ENCODE results near the gene LRP8. TPM values are rescaled to one million over a fixed set of nuclear protein-coding genes. Genes with fewer than 3 reads are reported as not detected.

Gene LRP8
- total and polyA plus RNA-seq, 2 donors = 1.7 to 4.5 TPM

DNA sequence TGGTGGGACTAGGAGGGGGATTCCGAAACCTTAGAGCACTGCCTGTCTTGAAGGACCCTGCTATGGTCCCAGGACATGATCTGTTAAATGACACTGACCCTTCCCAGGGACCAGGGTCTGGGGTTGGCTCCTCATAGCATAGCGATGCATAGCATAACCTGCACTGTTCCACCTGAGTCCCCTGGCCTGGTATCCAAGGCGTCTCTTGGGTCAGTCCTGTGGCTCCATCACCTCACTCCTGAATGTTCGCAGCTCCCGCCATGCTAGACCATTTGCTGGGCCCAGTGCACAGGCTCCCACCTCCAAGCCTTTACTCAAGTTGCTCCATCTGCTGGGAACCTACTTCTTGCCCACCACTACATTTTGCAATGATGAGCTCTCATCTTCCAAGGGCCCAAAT, 50.5 kb downstream of the LRP8 start:
- Histone ChIP-seq H3K36me3 (ENCODE audit: control insufficient read depth in 2 of 2, insufficient read depth in 2 of 2, low read length in 1 of 2) (peaks cover 5 to 14% of the 10 kb centered on the region in 2 donors), H3K9me3 (ENCODE audit: control insufficient read depth in 2 of 2, insufficient read depth in 1 of 2, low read length in 1 of 2) (no peaks in the 10 kb centered on the region), H3K4me3 (ENCODE audit: low read length in 2 of 2) (no peak overlapping the region), H3K27me3 (ENCODE audit: control insufficient read depth in 2 of 2, insufficient read depth in 1 of 2, low read length in 1 of 2) (no peaks in the 10 kb centered on the region), H3K27ac (ENCODE audit: low read depth in 1 of 2, low read length in 1 of 2) (no peak overlapping the region), H3K4me1 (ENCODE audit: control insufficient read depth in 2 of 2, insufficient read depth in 2 of 2, low read length in 2 of 2) (no peaks in the 10 kb centered on the region)
- 98% methylated on average over 5 of the region's 5 CpGs for WGBS
- no peak for DNase-seq (ENCODE audit: low read depth in 6 of 9, low spot score in 9 of 9)

DNA sequence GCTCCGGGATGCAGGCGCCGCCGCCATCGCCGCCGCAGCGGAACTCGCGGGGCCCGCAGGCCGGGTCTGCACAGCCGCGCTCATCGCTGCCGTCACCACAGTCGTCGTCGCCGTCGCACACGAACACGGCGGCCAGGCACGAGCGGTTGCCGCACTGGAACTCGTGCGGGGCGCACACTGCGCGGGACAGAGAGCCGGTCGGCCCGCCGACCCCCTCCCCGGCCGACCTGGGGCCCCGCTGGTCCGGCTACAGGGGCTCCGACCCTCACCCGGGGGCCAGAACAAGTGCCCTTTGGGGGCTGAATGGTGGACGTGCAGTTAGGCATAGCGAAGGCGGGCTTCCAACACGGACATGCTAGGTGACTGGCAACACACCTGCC, 51.0 kb downstream of the LRP8 start:
- Histone ChIP-seq H3K4me1 (ENCODE audit: control insufficient read depth in 2 of 2, insufficient read depth in 2 of 2, low read length in 2 of 2) (no peaks in the 10 kb centered on the region), H3K9me3 (ENCODE audit: control insufficient read depth in 2 of 2, insufficient read depth in 1 of 2, low read length in 1 of 2) (no peaks in the 10 kb centered on the region), H3K36me3 (ENCODE audit: control insufficient read depth in 2 of 2, insufficient read depth in 2 of 2, low read length in 1 of 2) (peaks cover 5 to 14% of the 10 kb centered on the region in 2 donors), H3K27ac (ENCODE audit: low read depth in 1 of 2, low read length in 1 of 2) (no peak overlapping the region), H3K27me3 (ENCODE audit: control insufficient read depth in 2 of 2, insufficient read depth in 1 of 2, low read length in 1 of 2) (no peaks in the 10 kb centered on the region), H3K4me3 (ENCODE audit: low read length in 2 of 2) (no peak overlapping the region)
- 99% methylated on average over 46 of the region's 46 CpGs for WGBS
- DNase-seq (ENCODE audit: low read depth in 6 of 9, low spot score in 9 of 9) = no peak

DNA sequence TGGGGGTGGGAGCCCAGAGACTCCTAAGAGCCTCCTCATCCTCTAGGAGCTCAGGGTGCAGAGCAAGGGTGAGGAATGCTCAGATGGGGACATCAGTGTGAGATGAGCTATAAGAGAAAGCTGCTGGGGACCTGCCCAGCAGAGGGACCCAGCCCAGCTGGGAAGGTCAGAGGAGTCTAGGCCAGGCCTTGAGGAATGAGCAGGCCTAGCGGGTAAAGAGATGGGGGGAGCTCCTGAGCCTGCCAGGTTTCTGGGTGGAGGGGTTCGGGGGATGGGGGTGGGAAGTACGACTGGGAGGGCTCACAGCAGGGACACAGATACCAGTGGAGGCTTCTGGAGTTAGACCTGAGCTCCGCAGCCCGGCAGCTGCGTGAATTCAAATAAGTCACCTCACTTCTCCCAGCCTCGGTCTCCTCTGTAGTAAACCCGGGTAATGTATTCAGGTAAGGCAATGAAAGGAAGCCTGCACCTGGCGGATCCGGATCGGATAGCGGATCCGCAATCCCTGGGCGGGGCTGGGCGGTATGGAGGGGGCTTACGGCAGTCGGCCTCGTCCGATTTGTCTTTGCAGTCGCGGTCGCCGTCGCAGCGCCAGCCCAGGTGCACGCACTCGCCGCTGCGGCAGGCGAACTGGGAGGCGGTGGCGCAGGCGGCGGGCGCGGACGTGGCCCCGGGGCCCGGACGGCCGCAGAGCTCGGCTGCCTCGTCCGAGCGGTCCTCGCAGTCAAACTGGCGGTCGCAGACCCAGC, 51.5 kb downstream of the LRP8 start:
- no peak for DNase-seq (ENCODE audit: low read depth in 6 of 9, low spot score in 9 of 9)
- peaks cover 5 to 14% of the 10 kb centered on the region in 2 donors for H3K36me3 ChIP-seq (ENCODE audit: control insufficient read depth in 2 of 2, insufficient read depth in 2 of 2, low read length in 1 of 2)
- 96% methylated on average over 48 of the region's 48 CpGs for WGBS

DNA sequence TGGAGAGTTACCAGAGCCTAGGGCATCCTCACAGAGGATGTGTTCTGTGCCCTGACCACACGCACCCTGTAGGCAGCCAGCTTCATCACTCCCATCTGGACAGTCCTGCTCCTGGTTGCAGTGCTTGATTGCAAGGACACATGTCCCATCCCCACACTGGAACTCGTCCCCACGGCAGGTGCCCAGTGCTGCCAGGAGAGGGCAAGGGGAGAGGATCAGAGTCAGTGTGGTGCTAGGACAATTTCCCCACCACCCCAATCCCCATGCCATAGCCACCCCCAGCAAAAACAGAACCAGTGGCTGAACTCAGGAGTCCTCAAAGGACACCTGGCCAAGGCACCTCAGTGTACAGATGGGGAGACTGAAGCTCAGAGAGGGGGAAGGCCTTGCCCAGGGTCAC, 52.3 kb downstream of the LRP8 start:
- no peak overlapping the region for H3K27ac ChIP-seq (ENCODE audit: low read depth in 1 of 2, low read length in 1 of 2)
- no peaks in the 10 kb centered on the region for H3K4me1 ChIP-seq (ENCODE audit: control insufficient read depth in 2 of 2, insufficient read depth in 2 of 2, low read length in 2 of 2)
- over 99% methylated on average over 3 of the region's 3 CpGs for whole genome bisulfite sequencing
- peaks cover 1 to 20% of the 10 kb centered on the region in 2 donors for H3K36me3 ChIP-seq (ENCODE audit: control insufficient read depth in 2 of 2, insufficient read depth in 2 of 2, low read length in 1 of 2)
- H3K9me3 ChIP-seq (ENCODE audit: control insufficient read depth in 2 of 2, insufficient read depth in 1 of 2, low read length in 1 of 2) = no peaks in the 10 kb centered on the region
- no peak overlapping the region for H3K4me3 ChIP-seq (ENCODE audit: low read length in 2 of 2)
- no peaks in the 10 kb centered on the region for H3K27me3 ChIP-seq (ENCODE audit: control insufficient read depth in 2 of 2, insufficient read depth in 1 of 2, low read length in 1 of 2)
- no peak for DNase-seq (ENCODE audit: low read depth in 6 of 9, low spot score in 9 of 9)

More for the DNA sequence above, 51.5 kb downstream of the LRP8 start:
- no peak overlapping the region for H3K4me3 ChIP-seq (ENCODE audit: low read length in 2 of 2)
- H3K27me3 ChIP-seq (ENCODE audit: control insufficient read depth in 2 of 2, insufficient read depth in 1 of 2, low read length in 1 of 2) = no peaks in the 10 kb centered on the region
- H3K9me3 ChIP-seq (ENCODE audit: control insufficient read depth in 2 of 2, insufficient read depth in 1 of 2, low read length in 1 of 2) = no peaks in the 10 kb centered on the region
- no peaks in the 10 kb centered on the region for H3K4me1 ChIP-seq (ENCODE audit: control insufficient read depth in 2 of 2, insufficient read depth in 2 of 2, low read length in 2 of 2)
- no peak overlapping the region for H3K27ac ChIP-seq (ENCODE audit: low read depth in 1 of 2, low read length in 1 of 2)

DNA sequence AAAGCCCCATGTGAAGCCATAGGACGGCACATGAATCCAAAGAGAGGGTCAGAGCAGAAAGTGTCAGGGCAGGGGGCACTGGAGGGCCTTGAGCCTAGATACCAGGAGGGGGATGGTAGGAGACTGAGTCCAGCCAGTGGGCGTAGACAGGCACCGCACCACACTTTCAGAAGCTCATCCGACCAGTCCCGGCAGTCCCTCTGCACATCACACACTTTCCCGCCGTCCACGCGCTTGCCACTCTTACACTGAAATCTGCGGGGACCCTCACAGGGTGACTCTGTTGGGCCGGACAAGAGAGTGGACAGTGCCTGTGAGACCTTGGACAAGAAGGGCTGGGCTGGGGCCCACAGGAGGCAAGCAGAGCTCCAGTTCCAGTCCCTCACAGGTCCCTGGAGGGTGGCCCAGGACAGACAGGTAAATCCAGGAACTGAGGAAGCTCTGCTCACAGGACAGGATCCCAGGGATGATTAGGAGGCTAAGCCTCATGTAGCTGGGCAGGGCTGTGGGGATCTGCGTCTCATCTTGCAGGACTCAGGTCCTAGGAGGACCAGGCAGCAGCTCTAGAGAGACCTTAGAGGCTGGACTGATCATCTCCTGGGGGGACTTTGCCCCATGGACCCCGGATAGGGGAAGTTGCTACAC, 53.2 kb downstream of the LRP8 start:
- no peak for DNase-seq (ENCODE audit: low read depth in 6 of 9, low spot score in 9 of 9)
- no peaks in the 10 kb centered on the region for H3K9me3 ChIP-seq (ENCODE audit: control insufficient read depth in 2 of 2, insufficient read depth in 1 of 2, low read length in 1 of 2)
- H3K4me3 ChIP-seq (ENCODE audit: low read length in 2 of 2) = no peak overlapping the region
- no peak overlapping the region for H3K27ac ChIP-seq (ENCODE audit: low read depth in 1 of 2, low read length in 1 of 2)
- peaks cover 0 to 18% of the 10 kb centered on the region in 2 donors for H3K36me3 ChIP-seq (ENCODE audit: control insufficient read depth in 2 of 2, insufficient read depth in 2 of 2, low read length in 1 of 2)
- H3K27me3 ChIP-seq (ENCODE audit: control insufficient read depth in 2 of 2, insufficient read depth in 1 of 2, low read length in 1 of 2) = no peaks in the 10 kb centered on the region
- no peaks in the 10 kb centered on the region for H3K4me1 ChIP-seq (ENCODE audit: control insufficient read depth in 2 of 2, insufficient read depth in 2 of 2, low read length in 2 of 2)
- WGBS = 98% methylated on average over 13 of the region's 13 CpGs

DNA sequence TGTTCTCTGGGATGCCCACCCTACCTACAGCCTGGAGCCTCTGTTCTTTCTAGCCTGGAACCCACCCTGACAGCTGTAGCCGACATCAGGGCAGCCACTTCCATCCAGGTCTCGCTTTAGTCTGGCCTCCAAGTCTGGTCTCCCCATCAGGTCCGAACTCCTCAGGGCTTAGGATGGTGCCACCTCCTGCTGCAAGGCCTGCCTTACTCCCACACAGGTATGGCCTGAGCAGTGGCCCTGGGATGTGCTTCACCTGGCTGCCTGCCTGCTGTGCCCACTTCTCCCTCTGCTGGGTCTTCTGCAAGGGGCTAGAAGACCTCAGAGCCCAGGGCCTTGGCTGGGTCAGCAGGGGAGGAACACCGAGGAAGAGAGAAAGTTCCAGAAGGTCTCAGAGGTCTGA, 53.8 kb downstream of the LRP8 start:
- no peaks in the 10 kb centered on the region for H3K9me3 ChIP-seq (ENCODE audit: control insufficient read depth in 2 of 2, insufficient read depth in 1 of 2, low read length in 1 of 2)
- 98% methylated on average over 4 of the region's 4 CpGs for WGBS
- no peaks in the 10 kb centered on the region for H3K27me3 ChIP-seq (ENCODE audit: control insufficient read depth in 2 of 2, insufficient read depth in 1 of 2, low read length in 1 of 2)
- H3K4me1 ChIP-seq (ENCODE audit: control insufficient read depth in 2 of 2, insufficient read depth in 2 of 2, low read length in 2 of 2) = no peaks in the 10 kb centered on the region
- H3K4me3 ChIP-seq (ENCODE audit: low read length in 2 of 2) = no peak overlapping the region
- no peak overlapping the region for H3K27ac ChIP-seq (ENCODE audit: low read depth in 1 of 2, low read length in 1 of 2)
- H3K36me3 ChIP-seq (ENCODE audit: control insufficient read depth in 2 of 2, insufficient read depth in 2 of 2, low read length in 1 of 2) = peaks cover 0 to 18% of the 10 kb centered on the region in 2 donors
- no peak for DNase-seq (ENCODE audit: low read depth in 6 of 9, low spot score in 9 of 9)

DNA sequence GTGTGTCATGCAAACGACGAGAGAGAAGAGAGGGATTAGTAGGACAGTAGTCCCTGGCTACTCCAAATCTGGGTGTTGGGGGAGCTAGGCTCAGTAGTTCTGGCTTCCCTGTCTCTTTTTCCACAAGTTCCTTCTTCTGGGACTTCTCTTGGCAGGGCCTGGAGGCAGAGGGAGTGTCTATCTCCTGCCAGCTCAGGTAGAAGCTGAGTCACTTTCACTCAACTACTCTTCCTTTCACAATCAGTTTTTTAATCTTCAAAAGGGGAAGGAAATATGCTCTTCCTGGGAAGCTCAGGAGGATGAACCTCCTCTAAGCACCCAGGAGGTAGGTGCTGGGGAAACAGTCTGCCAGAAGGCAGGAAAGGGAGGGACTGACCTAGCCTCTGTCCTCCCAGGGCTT, 54.3 kb downstream of the LRP8 start:
- WGBS = 97% methylated on average over 2 of the region's 2 CpGs
- Histone ChIP-seq H3K4me3 (ENCODE audit: low read length in 2 of 2) (no peak overlapping the region), H3K4me1 (ENCODE audit: control insufficient read depth in 2 of 2, insufficient read depth in 2 of 2, low read length in 2 of 2) (no peaks in the 10 kb centered on the region), H3K27me3 (ENCODE audit: control insufficient read depth in 2 of 2, insufficient read depth in 1 of 2, low read length in 1 of 2) (no peaks in the 10 kb centered on the region), H3K27ac (ENCODE audit: low read depth in 1 of 2, low read length in 1 of 2) (no peak overlapping the region), H3K36me3 (ENCODE audit: control insufficient read depth in 2 of 2, insufficient read depth in 2 of 2, low read length in 1 of 2) (peaks cover 0 to 23% of the 10 kb centered on the region in 2 donors), H3K9me3 (ENCODE audit: control insufficient read depth in 2 of 2, insufficient read depth in 1 of 2, low read length in 1 of 2) (no peaks in the 10 kb centered on the region)
- DNase-seq (ENCODE audit: low read depth in 6 of 9, low spot score in 9 of 9) = no peak

DNA sequence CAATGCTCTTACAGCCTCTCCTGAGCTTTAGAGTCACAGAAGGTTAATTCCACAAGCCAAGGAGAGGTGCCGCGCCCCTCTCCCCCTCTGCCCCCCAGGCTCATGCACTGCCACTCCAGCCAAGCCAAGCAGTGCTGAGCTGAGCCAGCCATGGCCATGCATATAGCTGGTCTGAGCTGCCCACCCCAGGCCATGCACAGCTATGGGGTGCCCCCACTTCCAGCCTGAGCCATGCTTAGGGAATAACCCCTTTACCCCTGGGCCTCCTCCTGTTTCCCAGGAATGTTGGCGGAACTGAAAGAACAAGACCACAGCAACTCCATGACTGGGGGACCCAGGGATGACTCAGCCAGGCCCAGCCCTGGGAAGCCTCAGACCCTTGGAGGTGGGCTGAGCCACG, 55.5 kb downstream of the LRP8 start:
- no peak overlapping the region for H3K27ac ChIP-seq (ENCODE audit: low read depth in 1 of 2, low read length in 1 of 2)
- H3K9me3 ChIP-seq (ENCODE audit: control insufficient read depth in 2 of 2, insufficient read depth in 1 of 2, low read length in 1 of 2) = no peaks in the 10 kb centered on the region
- H3K4me3 ChIP-seq (ENCODE audit: low read length in 2 of 2) = no peak overlapping the region
- no peaks in the 10 kb centered on the region for H3K27me3 ChIP-seq (ENCODE audit: control insufficient read depth in 2 of 2, insufficient read depth in 1 of 2, low read length in 1 of 2)
- WGBS = 96% methylated on average over 4 of the region's 4 CpGs
- peaks cover 0 to 21% of the 10 kb centered on the region in 2 donors for H3K36me3 ChIP-seq (ENCODE audit: control insufficient read depth in 2 of 2, insufficient read depth in 2 of 2, low read length in 1 of 2)
- DNase-seq (ENCODE audit: low read depth in 6 of 9, low spot score in 9 of 9) = no peak
- no peaks in the 10 kb centered on the region for H3K4me1 ChIP-seq (ENCODE audit: control insufficient read depth in 2 of 2, insufficient read depth in 2 of 2, low read length in 2 of 2)

DNA sequence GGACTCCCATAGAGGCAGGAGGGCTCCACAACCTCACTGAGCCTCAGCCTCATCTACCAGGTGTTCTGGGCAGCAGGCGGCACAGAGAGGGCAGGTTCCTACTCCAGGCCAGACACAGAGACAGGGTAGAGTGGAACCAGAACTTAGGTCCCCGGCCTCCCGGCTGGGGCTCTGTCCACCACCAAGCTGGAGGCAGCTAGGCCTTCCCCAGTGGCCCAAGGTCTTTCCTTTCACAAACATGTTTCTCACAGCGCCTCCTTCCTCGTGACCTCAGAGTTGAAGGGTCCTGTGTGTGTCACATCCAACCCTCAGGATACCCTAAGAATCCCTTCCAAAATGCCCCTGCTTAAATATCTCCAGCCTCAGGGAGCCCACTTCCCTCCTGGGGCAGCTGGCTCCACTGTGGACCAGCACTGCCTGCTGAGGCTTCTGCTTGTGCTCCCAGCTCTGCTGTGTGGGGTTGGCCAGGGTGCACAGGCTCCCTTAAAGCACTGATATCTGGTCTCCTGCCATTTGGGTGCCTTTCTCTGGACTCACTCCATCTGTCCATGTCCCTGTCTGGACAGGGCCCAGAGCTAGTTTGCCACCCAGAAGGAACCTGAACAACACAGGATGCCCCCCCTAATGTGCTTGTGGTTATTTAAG, 56.3 kb downstream of the LRP8 start:
- Histone ChIP-seq H3K9me3 (ENCODE audit: control insufficient read depth in 2 of 2, insufficient read depth in 1 of 2, low read length in 1 of 2) (no peaks in the 10 kb centered on the region), H3K36me3 (ENCODE audit: control insufficient read depth in 2 of 2, insufficient read depth in 2 of 2, low read length in 1 of 2) (peaks cover 0 to 19% of the 10 kb centered on the region in 2 donors), H3K4me3 (ENCODE audit: low read length in 2 of 2) (no peak overlapping the region), H3K4me1 (ENCODE audit: control insufficient read depth in 2 of 2, insufficient read depth in 2 of 2, low read length in 2 of 2) (no peaks in the 10 kb centered on the region), H3K27me3 (ENCODE audit: control insufficient read depth in 2 of 2, insufficient read depth in 1 of 2, low read length in 1 of 2) (no peaks in the 10 kb centered on the region), H3K27ac (ENCODE audit: low read depth in 1 of 2, low read length in 1 of 2) (no peak overlapping the region)
- DNase-seq (ENCODE audit: low read depth in 6 of 9, low spot score in 9 of 9) = no peak
- 96% methylated on average over 5 of the region's 5 CpGs for WGBS
